GM18498 (cell line): ENCODE results near the gene ZNF407.

Source experiments
- ATAC-seq: cut with Tn5 transposase; IDR thresholded peaks from one replicate; pipeline ENCODE4 v1.9.1; 2021; ENCODE audit warnings: mild to moderate bottlenecking, moderate library complexity; ENCODE audit not compliant: unreplicated experiment

Gene ZNF407

DNA sequence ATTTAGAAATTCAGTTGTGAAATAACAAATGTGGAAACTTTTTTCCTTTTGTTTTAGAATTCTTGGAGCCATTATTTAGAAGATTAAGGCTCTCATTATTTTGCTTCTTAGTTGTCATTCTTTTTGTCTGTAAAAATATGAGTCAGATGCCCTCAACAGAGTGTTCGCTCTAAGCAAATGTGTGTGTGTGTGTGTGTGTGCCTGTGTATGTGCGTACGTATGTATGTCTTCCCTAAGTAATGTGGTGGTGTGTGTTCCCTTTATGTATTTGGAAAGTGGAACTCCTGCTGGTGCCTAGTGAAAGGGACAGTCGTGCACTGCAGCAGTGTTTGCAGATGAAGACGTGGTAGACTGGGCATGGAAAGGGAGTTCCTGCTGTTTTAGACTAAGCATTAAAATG is 27.5 kb downstream of the ZNF407 start:
- ATAC-seq = no peak

DNA sequence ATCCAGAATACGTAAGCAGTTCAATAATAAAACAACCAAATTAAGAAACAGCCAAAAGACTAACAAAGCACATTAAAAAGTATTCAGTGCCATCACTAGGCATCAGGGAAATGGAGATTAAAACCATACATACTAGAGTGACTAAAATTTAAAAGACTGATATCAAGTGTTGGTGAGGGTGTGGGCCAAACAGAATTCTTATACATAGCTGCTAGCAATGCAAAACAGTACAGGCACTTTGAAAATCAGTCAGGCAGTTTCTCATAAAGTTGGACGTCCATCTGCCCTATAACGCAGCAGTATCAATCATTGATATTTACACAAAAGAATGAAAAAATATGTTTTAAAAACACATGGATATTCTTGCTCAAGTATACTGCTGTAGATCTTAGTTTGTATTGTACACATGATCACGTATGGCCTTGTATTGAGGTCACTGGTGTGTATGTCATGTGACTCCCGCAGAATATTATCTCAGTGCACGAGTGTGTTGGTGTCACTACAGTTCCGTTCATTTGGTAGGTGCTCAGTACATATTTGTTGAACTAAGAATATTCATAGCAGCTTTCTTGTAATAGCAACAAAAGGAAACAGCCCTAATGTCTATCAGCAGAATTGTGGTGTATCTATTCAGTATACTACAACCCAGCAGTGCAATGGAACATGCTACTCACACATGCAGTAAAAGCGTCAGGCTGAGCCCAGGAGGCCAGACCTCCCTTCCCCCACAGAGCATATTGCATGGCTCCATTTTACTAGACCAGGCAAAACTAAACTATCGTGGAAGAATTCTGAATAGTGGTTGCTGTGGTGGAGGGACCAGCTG is 28.6 kb downstream of the ZNF407 start:
- ATAC-seq = no peak

DNA sequence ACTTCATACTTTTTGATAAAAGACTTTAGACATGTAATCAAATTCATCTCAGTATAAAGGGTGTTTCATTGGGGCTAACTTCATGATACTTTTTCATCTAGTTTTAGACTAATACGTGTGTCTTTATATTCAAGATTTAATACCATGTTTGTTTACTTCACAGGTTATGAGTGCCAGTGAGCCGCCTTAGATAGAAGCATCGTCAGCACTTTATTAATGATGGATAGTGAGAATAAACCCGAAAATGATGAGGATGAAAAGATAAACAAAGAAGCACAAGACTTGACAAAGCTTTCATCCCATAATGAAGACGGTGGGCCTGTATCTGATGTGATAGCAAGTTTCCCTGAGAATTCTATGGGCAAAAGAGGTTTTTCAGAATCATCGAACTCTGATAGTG is 33.1 kb downstream of the ZNF407 start:
- ATAC-seq = no peak

DNA sequence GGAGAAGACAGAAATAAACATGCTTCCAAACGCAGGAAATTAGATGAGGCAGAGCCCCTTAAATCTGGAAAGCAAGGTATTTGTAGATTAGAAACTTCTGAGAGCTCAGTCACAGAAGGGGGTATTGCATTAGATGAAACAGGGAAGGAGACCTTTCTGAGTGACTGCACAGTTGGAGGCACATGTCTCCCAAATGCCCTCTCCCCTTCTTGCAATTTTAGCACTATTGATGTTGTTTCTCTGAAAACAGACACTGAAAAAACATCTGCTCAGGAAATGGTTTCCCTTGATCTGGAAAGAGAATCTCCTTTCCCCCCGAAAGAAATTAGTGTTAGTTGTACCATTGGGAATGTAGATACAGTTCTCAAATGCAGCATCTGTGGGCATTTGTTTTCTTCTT is 33.5 kb downstream of the ZNF407 start:
- no peak for ATAC-seq

DNA sequence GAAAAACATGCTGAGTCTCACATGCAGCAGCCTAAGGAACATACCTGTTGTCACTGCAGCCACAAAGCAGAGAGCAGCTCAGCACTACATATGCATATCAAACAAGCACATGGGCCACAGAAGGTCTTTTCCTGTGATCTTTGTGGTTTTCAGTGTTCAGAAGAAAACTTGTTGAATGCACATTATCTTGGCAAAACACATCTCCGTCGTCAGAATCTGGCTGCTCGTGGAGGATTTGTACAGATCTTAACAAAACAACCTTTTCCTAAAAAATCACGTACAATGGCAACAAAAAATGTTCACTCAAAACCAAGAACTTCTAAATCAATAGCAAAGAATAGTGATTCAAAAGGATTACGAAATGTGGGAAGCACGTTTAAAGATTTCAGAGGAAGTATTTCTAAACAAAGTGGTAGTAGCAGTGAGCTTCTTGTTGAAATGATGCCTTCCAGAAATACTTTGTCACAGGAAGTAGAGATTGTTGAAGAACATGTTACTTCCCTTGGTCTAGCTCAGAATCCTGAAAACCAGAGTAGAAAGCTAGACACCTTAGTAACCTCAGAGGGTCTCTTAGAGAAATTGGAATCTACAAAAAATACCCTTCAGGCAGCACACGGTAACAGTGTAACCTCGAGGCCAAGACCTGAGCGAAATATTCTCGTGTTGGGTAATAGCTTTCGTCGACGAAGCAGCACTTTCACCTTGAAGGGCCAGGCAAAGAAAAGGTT is 34.1 kb downstream of the ZNF407 start:
- ATAC-seq = no peak

DNA sequence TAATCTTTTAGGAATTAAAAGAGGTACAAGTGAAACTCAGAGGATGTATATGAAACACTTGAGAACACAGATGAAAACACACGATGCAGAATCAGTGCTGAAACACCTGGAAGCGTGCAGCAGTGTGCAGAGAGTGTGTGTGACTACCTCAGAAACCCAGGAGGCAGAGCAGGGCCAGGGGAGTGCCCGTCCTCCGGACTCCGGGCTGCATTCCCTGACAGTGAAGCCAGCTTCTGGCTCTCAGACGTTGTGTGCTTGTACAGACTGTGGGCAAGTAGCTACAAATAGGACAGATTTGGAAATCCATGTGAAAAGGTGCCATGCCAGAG is 34.6 kb downstream of the ZNF407 start:
- ATAC-seq = no peak

DNA sequence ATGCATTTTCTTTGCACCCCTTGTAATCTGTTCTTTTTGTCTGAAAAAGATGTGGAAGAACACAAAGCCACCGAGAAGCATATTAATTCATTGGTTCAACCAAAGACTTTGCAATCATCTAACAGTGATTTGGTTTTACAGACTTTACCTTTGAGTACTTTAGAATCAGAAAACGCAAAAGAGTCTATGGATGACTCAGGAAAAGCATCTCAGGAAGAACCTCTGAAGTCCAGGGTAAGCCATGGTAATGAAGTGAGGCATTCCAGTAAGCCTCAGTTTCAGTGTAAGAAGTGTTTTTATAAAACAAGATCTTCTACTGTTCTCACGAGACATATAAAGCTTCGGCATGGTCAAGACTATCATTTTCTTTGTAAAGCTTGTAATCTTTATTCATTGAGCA is 35.2 kb downstream of the ZNF407 start:
- no peak for ATAC-seq

DNA sequence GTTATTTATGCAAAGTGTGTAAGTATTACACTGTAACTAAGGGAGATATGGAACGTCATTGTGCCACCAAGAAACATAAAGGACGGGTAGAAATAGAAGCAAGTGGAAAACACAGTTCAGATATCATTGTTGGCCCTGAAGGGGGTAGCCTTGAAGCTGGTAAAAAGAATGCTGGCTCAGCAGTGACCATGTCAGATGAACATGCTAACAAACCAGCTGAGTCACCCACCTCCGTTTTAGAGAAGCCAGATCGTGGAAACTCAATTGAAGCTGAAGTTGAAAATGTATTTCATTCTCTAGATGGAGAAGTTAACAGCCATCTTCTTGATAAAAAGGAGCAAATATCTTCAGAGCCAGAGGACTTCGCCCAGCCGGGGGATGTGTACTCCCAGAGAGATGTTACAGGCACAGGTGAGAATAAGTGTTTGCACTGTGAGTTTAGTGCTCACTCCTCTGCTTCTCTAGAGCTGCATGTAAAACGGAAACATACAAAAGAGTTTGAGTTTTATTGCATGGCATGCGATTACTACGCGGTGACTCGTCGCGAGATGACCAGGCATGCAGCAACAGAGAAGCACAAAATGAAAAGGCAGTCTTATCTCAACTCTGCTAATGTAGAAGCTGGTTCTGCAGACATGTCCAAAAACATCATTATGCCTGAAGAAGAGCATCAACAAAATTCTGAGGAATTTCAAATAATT is 36.1 kb downstream of the ZNF407 start:
- ATAC-seq = no peak

DNA sequence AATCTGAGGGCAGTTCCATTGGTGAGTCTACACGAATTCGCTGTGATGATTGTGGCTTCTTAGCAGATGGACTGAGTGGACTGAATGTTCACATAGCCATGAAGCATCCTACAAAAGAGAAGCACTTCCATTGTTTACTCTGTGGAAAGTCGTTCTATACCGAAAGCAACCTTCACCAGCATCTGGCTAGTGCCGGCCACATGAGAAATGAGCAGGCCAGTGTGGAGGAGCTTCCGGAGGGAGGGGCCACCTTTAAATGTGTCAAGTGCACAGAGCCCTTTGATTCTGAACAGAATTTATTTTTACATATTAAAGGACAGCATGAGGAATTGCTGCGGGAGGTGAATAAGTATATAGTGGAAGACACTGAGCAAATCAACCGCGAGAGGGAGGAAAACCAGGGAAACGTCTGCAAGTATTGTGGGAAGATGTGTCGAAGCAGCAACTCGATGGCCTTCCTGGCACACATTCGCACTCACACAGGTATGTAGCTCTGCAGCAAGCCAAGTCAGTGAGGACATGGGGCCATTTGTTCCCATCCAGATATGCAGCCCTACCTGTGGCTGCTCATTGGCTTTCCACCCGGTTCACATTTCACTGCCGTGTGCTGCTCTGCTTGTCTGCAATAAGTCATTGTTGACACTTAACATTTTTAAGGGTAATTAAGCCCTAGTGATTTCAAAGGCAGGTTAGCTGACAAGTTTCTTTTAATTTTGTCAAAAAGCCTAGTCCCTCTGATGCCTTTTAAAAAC is 37.7 kb downstream of the ZNF407 start:
- ATAC-seq = no peak

DNA sequence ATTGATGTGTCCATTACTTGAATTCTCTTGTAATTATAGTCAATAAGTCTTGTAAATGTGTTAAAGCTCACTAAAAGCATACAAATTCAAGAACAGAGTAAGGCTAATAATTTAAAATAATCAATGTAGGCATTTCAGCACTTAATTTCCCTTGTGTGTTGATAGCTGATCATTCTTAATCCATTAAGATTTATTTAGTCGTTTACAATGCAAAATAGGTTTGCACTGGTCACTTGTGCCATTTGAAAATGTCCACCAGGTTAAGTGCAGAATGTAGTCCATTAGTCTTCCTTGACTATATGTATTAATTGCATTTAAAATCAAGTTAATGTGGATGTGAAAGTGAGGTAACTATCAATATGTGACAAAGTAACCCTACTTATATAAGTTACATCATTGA is 39.4 kb downstream of the ZNF407 start:
- no peak for ATAC-seq

DNA sequence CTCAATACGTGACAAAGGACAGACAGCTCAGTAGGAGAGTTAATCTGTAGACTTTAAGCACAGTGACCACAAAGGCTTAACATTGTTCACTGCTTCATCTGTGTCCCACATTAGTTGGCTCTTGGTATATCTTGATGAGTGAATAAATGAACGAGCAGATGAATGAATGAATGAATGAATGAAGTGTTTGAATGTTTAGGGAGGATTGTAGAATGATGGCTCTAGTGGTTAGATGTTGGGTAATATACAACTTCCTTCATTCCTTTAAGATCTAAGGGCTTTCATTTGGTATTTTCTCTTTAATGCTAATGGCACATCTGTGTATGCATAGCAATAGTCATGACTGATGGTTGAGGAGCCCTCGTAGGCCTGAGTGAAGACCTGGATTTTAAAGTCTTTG is 40.5 kb downstream of the ZNF407 start:
- no peak for ATAC-seq

DNA sequence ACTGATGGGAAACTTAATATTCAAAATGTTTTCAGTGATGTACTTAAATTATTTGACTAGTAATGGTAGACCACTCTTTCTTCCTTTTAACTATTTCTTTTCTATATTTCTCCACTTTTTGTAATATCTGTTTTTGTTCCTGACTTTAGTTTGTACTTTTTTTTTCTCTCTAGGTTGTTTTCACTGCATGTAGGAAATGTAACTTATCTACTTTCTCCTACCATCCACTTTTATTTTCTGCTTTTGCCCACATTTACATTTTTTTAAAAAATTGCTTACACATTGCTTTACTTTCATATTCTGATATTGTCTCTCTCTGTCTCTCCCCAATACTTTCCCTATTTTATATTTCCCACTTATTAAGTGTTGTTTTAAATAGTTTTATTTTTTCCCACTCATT is 47.0 kb downstream of the ZNF407 start:
- ATAC-seq = no peak

DNA sequence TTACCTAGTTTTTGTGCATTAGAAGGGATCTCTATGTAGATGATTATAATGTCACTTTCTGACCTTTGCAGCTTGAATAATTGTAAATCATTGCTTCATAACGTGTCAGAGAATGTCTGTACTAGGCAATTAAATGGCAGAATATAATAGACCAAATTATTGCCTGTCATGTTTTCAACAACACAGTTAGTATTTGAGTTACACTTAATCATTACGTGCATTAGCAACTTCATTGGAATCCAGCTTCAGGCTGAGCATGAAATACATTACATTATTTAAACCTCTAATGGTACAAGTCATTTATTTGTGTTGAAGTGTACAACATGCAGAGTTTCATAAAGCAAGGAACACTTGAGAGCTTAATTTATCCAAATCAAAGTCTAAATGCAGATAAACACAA is 48.0 kb downstream of the ZNF407 start:
- no peak for ATAC-seq

DNA sequence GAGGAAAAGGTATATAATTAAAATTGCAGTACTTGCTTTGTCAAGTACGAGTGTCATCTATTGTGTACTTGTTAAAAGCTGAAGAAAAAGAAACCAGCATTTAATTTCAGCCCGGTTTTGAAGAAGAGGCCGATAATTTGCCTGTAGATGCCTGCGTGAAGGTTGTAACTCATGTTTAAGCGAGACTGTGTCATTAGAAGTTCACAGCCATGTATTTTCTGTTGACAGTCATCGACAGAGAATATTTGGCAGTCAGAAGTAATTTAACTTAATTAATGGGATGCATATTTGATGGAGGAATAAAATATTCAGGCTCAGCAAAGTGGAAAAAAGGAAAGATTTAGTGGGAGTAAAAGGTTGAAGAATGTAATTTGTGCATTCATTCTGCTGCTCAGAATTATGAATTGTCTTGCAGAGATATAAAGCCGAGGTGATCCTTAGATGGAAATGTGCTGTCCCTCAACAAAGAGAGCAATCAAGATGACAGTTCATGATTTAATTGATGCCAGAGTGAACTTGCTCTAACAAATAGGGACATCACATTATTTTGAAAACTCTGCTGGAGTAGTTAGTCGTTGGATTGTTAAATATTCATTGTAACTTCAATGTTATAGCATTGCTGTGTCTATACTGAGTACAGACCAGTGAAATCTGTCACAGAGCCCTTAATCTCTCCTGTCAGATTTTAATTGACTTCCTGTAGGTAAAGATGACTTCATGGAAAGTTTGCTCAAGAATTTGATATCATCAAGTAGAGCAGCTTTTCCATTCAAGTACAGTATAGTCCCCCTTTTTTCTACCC is 53.9 kb downstream of the ZNF407 start:
- ATAC-seq = no peak

DNA sequence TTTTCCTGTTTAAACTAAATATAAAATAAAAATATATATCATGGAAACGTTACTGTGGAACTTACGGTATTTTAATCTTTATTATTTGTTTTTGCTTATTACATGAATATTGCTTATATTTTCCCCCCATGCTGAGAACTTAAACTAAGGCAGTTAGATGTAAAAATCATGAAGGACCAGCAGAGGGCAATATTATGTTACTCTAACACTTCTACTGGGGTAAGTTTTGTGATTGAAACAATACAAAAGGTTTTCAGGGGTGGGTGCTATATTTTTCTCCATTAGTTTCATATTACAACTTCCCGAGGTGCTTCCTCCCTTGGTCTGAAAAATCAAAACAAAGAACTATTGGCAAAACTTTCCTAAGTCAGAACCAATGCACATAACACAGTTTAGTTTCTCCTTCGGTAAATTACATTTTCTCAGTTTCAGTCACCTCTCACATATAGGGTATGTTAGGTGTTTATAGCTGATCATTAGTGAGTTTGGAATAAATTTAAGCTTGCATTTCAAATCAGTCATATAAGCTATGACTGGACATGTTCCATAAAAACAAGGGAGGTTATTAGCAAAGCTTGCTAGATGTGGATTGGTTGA is 54.8 kb downstream of the ZNF407 start:
- ATAC-seq = no peak

DNA sequence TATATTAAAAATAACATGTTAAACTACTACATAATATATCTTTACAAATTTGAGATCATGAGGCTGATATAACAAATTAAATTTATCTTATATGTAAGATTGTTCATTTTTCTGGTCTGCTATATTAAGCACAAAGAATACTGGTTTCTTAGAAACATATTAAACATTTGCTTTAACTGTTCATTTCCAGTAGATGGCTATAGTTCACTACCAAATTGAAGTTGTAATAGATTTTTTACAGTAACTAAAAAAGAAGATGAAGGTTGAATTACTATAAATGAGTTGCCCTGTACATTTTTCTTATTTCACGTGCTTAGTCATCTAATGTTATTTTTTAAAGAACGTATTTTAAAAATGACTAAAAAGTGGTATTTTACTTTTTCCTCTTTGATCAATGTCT is 57.0 kb downstream of the ZNF407 start:
- ATAC-seq = peak; percentile 47

DNA sequence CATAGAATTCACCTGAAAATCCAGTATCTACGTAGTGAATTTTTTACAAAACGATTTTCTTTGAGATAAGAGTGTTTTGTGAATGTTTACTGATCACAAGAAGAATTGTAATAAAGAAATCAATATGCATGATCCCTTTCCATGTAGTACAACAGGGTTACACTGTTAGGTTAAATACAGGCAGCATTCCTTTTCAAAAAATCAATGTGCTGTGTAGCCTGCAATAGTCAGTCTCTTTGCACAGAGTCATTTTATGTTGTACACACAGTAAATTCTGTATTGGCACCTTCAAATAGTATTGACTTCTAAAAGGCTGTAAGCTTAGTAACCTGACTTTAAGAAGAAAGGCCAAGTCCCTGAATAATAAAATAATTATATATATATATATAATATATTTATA is 63.3 kb downstream of the ZNF407 start:
- ATAC-seq = no peak

DNA sequence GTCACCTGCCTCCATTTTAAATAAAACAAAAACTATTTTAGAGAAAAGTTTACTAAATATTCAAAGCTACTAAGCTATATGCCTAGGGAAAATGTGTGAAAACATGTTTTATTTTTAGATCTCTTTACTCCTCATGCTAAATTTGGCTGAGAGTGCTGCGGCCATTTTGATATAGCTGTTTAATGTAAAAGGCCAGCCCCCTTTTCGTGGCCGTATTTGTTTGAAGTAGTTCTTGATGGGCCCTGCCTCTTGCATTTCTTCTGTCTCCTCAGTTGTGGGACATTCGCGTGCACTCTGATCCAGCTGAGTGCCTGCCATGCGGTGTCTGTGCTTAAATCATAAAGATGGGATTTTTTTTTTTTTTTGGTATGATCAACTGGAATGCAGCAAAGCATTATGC is 64.0 kb downstream of the ZNF407 start:
- ATAC-seq = no peak

DNA sequence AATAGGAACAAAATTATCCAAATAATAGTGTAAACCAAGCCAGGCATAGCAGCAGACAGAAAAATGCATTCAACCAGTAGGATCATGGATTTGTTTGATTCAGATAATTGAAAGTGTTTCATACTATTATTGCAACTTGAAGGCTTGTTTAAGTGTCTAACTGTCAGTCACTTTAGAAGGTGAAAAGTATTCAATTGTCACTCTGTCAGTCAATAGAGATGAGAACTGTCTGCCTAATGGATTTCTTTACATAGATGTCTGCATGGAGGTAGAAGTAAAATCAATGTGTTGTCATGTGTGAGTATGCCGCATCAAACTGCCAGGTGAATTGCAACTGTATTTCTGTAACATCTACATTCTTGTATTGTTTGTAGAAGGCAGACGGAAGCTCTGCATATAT is 65.0 kb downstream of the ZNF407 start:
- no peak for ATAC-seq

DNA sequence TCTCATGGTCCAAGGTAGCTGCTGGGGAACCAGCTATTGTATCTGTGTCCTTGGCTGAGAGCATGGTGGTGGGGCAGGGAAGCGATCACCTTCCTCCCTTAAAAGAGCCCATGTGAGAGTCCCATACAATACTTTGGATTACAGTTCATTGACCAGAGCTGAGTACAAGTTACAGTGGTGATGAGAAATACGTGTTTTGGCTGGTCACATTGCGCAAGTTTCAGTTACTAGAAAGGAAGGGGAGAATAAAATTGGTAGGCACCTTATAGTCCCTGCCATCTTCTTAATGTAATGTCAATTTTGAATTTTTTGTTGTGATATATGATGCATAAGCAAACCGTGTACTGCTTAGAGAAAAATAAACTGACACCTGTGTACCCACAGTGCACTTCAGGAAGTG is 67.7 kb downstream of the ZNF407 start:
- no peak for ATAC-seq
